ENCODE data around the gene NRP2. TPM values are rescaled to one million over a fixed set of nuclear protein-coding genes. Genes with fewer than 3 reads are reported as not detected.

Gene NRP2
- polyA plus RNA-seq, 2 of the 4 experiments (the other 2 are of a cell fraction): 144 to 159 TPM

GRCh38 chr2:205731583-205731981 is 49.3 kb downstream of the NRP2 start:
- Histone ChIP-seq H3K27ac (peak overlapping the region; percentile 90 to 91), H3K4me3 (no peak overlapping the region), H3K4me2 (peak overlapping the region; percentile 71), H3K9me3 (no peaks in the 10 kb centered on the region), H3K4me1 (peaks cover 88% of the 10 kb centered on the region)
- DNase-seq (ENCODE audit: low read depth in 1 of 2, low spot score in 1 of 2) (peak in 1 of 2 experiments; percentile 73), ATAC-seq (peak; percentile 75 to 86), FAIRE-seq (no peak)
- WGBS (ENCODE audit: missing lambda C conversion rate): 5% methylated on average over 4 of the region's 4 CpGs
- ChIA-PET POLR2A (interaction anchor here (1.1 to 1.5 kb wide), 4 partner anchors 17 to 49 kb away, joined by 3 to 7 read pairs (median 5); partner anchors contain the start of gene NRP2), CTCF (interaction anchor here (0.5 to 2.9 kb wide), 7 partner anchors 10 to 233 kb away, joined by 3 to 18 read pairs (median 4); no protein-coding TSS in a partner anchor)
- peak; percentile 74 to 88 for TF ChIP-seq CEBPB (IDR thresholded peaks at IDR 0.05)
- TF ChIP-seq JUNB (IDR thresholded peaks at IDR 0.05): peak; percentile 91
- peak in 1 of 2 experiments; percentile 47; a peak in 1 of 5 replicates for TF ChIP-seq RAD21 (conservative IDR thresholded peaks at IDR 0.05 in 1 of 2, IDR thresholded peaks at IDR 0.05 in 1 of 2)
- no peak for TF ChIP-seq POLR2AphosphoS2 (conservative IDR thresholded peaks at IDR 0.05; ENCODE audit: low read length)
- peak; percentile 69; the same call in 1 of the 2 replicates for TF ChIP-seq FOSL2 (IDR thresholded peaks at IDR 0.05)
- TF ChIP-seq FOSL2 (CRISPR knock-in tag; IDR thresholded peaks at IDR 0.05): peak; percentile 60
- TF ChIP-seq GATA3 (IDR thresholded peaks at IDR 0.05; ENCODE audit: borderline replicate concordance): peak; percentile 74
- 0 out of 2 replicates have a peak, but pooled peaks have one; percentile 44 for TF ChIP-seq HES2 (IDR thresholded peaks at IDR 0.05)
- TF ChIP-seq HOXB5 (CRISPR knock-in tag; IDR thresholded peaks at IDR 0.05): 0 out of 2 replicates have a peak, but pooled peaks have one; percentile 28
- no peak for TF ChIP-seq MAZ (IDR thresholded peaks at IDR 0.05; ENCODE audit: borderline replicate concordance, low read depth, low read length)
- TF ChIP-seq ZC3H11A (IDR thresholded peaks at IDR 0.05): no peak
- no peak for TF ChIP-seq BHLHE40 (IDR thresholded peaks at IDR 0.05; ENCODE audit: low read depth, low read length)
- TF ChIP-seq MAX (IDR thresholded peaks at IDR 0.05): peak; percentile 40
- peak; percentile 90; the same call in 2 of the 3 replicates for TF ChIP-seq BCL3 (IDR thresholded peaks at IDR 0.05)
- no peak for TF ChIP-seq HOXA7 (CRISPR knock-in tag; IDR thresholded peaks at IDR 0.05)
- 0 out of 2 replicates have a peak, but pooled peaks have one; percentile 70 for TF ChIP-seq RARB (CRISPR knock-in tag; IDR thresholded peaks at IDR 0.05)
- TF ChIP-seq ZSCAN20 (CRISPR knock-in tag; IDR thresholded peaks at IDR 0.05): no peak
- TF ChIP-seq SMC3 (IDR thresholded peaks at IDR 0.05): peak; percentile 17; the same call in 1 of the 3 replicates
- peak; percentile 92 to 94 for TF ChIP-seq JUN (IDR thresholded peaks at IDR 0.05)
- peak; percentile 87 to 93; a peak in 4 of 5 replicates for TF ChIP-seq EP300 (IDR thresholded peaks at IDR 0.05)
- no peak for TF ChIP-seq ZFP36 (IDR thresholded peaks at IDR 0.05; ENCODE audit: borderline replicate concordance, partially characterized antibody)

- ATAC-seq (no peak), FAIRE-seq (no peak), DNase-seq (ENCODE audit: low read depth in 1 of 2, low spot score in 1 of 2) (no peak)
- WGBS (ENCODE audit: missing lambda C conversion rate): 94% methylated on average over 9 of the region's 9 CpGs
- no peaks in the 10 kb centered on the region for H3K9me3 ChIP-seq
- POLR2A ChIA-PET: interaction anchor here (1.3 to 1.4 kb wide), 2 partner anchors 16 to 50 kb away, joined by 6 to 7 read pairs; partner anchors contain the start of gene NRP2
- no peak overlapping the region for H3K4me3 ChIP-seq
- TF ChIP-seq EP300 (IDR thresholded peaks at IDR 0.05): no peak
- no peak for TF ChIP-seq NPAS2 (CRISPR knock-in tag; IDR thresholded peaks at IDR 0.05; ENCODE audit: borderline replicate concordance)
- peak overlapping the region; percentile 90 to 91 for H3K27ac ChIP-seq
- H3K4me1 ChIP-seq: peaks cover 81% of the 10 kb centered on the region
- peak overlapping the region; percentile 71 for H3K4me2 ChIP-seq
- CTCF ChIA-PET: interaction anchor here (0.5 to 2.9 kb wide), 7 partner anchors 12 to 216 kb away, joined by 3 to 18 read pairs (median 3); no protein-coding TSS in a partner anchor
Observed at GRCh38 chr2:205732314-205732713, 50.0 kb downstream of the NRP2 start.

GRCh38 chr2:205733082-205733481 is 50.8 kb downstream of the NRP2 start:
- peaks cover 73% of the 10 kb centered on the region for H3K4me1 ChIP-seq
- ChIA-PET POLR2A (no interaction called here), CTCF (interaction anchor here (1.0 to 3.5 kb wide), 6 partner anchors 9 to 215 kb away, joined by 3 to 14 read pairs (median 4); no protein-coding TSS in a partner anchor)
- H3K4me3 ChIP-seq: no peak overlapping the region
- H3K27ac ChIP-seq: peak overlapping the region; percentile 90 to 91
- DNase-seq (ENCODE audit: low read depth in 1 of 2, low spot score in 1 of 2) (no peak), FAIRE-seq (no peak), ATAC-seq (no peak)
- WGBS (ENCODE audit: missing lambda C conversion rate): 98% methylated on average over 9 of the region's 9 CpGs
- H3K4me2 ChIP-seq: no peak overlapping the region; the same call in 1 of the 3 replicates
- no peaks in the 10 kb centered on the region for H3K9me3 ChIP-seq
- no peak for TF ChIP-seq ESRRA (IDR thresholded peaks at IDR 0.05; ENCODE audit: borderline replicate concordance, low read length)
- no peak for TF ChIP-seq NPAS2 (CRISPR knock-in tag; IDR thresholded peaks at IDR 0.05; ENCODE audit: borderline replicate concordance)
- TF ChIP-seq REST (IDR thresholded peaks at IDR 0.05): no peak
- TF ChIP-seq TFCP2L1 (CRISPR knock-in tag; IDR thresholded peaks at IDR 0.05): no peak
- TF ChIP-seq KDM5A (IDR thresholded peaks at IDR 0.05): no peak
- TF ChIP-seq KDM1A (IDR thresholded peaks at IDR 0.05; ENCODE audit: low read depth): no peak
- TF ChIP-seq CBX8 (IDR thresholded peaks at IDR 0.05): no peak
- TF ChIP-seq SMC3 (IDR thresholded peaks at IDR 0.05): no peak
- TF ChIP-seq HEYL (CRISPR knock-in tag; IDR thresholded peaks at IDR 0.05): no peak
- no peak for TF ChIP-seq ZFP36 (IDR thresholded peaks at IDR 0.05; ENCODE audit: borderline replicate concordance, partially characterized antibody)

Data from A549 (cell line).